Psoas muscle (tissue), 8 donors: Measurements from ENCODE around the gene KLHL29. TPM values are rescaled to one million over a fixed set of nuclear protein-coding genes. Genes with fewer than 3 reads are reported as not detected.
"Not testable (repeated sequence)": the region's sequence is repeated elsewhere in the genome, so short reads cannot be mapped to it uniquely, and the experiment has no call there.

ENCODE experiments used
- ATAC-seq, 4 donors: fragments of 200-7000 bp; cut with Tn5 transposase; one replicate each; pipeline ENCODE4 v1.9.1; 2020; ENCODE audit warnings: moderate library complexity in 3 of 4, mild to moderate bottlenecking in 2 of 4
- DNase-seq, 2 donors: peaks; one replicate each; pipeline ENCODE4 v3.0.0-alpha.2; 2020
- H3K27ac ChIP-seq: fragments of 200-600 bp; one replicate; pipeline ENCODE4 v1.8.0; 2022
- H3K27me3 ChIP-seq, 3 donors: fragments of 200-600 bp in 1 of 3; one replicate each; pipeline versions ENCODE4 v1.6.1 to v1.8.0; 2013 to 2022; ENCODE audit warnings: low read length in 2 of 3, mild to moderate bottlenecking in 2 of 3, moderate library complexity in 1 of 3; ENCODE audit not compliant: insufficient read depth in 3 of 3
- H3K36me3 ChIP-seq, 2 donors: fragments of 200-600 bp in 1 of 2; one replicate each; pipeline versions ENCODE4 v1.6.1 to v1.8.0; 2013 to 2022; ENCODE audit warnings: low read depth in 1 of 2, mild to moderate bottlenecking in 1 of 2, moderate library complexity in 1 of 2; ENCODE audit not compliant: insufficient read depth in 1 of 2
- H3K4me1 ChIP-seq: fragments of 200-600 bp; one replicate; pipeline ENCODE4 v1.8.0; 2022
- H3K4me3 ChIP-seq: fragments of 200-600 bp; one replicate; pipeline ENCODE4 v1.8.0; 2022; ENCODE audit warnings: mild to moderate bottlenecking
- H3K9me3 ChIP-seq: fragments of 200-600 bp; one replicate; pipeline ENCODE4 v1.8.0; 2022
- WGBS, 3 donors: extraction: QIAGEN DNeasy Blood & Tissue Kit; methylation state at CpG; one replicate each; pipeline versions ENCODE4 v1.1.6 to v1.1.7; 2013; 5-methylcytosine and 5-hydroxymethylcytosine counted together
- intact Hi-C, 2 donors: fragments of 100-400 bp; cut with DNase I; formaldehyde crosslinking; loops; one replicate each; pipeline versions ENCODE4 v1.11.0 to v1.14.2; 2022
- polyA plus RNA-seq, 3 donors: library from polyadenylated mRNA; stranded (reverse); fragments of 200-250 nt; gene quantifications; one replicate each; pipeline ENCODE4 v1.2.3, GENCODE V29; 2013
- total RNA-seq, 4 donors: library from RNA; stranded (reverse); fragmentation: NEBNext Ultra II Directional in 2 of 4; extraction: Animal tissue kit (Norgen Biotek cat#: 25700) in 2 of 4; gene quantifications; one replicate each; pipeline versions ENCODE4 v1.2.1 to v1.2.4, GENCODE V29; 2021 to 2023
- TF ChIP-seq, protein P1 (sequence below): fragments of 200-600 bp; IDR thresholded peaks from one replicate; pipeline ENCODE4 v1.8.0; 2022; ENCODE audit warnings: antibody characterized with exemption
- donor health status: healthy with polysubstance abuse.
- donor health status: DM: no; HTN: no; CAD: no; lungs with moderate emphysema.
- donor health status: Bipolar disorder and iron deficiency.
- donor health status: healthy.
- donor health status: DM: yes; HTN: yes; CAD: no.
- donor health status: DM: no; HTN: no; CAD: no.
- donor health status: DM: no; HTN: no; CAD: no.
- donor health status: DM: yes; HTN: yes; CAD: no.

The KLHL29 gene
- total and polyA plus RNA-seq, 7 donors = 4.4 to 14.1 (median 6.8) TPM

DNA sequence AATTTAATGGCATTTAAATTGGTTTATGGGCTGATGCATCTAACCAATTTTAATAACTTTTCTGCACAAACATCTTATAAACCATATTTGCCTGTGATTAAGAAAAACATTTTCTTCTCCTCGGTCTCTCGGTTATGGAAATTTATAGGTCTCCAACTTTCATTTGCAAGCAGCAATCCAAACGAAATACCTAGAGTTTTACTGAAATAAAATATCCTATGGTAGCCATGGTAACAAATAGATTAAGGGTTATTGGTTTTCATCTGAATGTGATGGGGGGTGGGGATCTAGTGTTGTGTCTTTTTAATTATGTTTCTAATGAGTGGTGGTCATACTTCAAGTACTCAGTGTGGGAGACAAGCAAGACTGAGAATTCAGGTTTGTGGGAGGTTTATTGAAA lies 2.9 kb downstream of the KLHL29 start:
- TF ChIP-seq, protein P1, sequence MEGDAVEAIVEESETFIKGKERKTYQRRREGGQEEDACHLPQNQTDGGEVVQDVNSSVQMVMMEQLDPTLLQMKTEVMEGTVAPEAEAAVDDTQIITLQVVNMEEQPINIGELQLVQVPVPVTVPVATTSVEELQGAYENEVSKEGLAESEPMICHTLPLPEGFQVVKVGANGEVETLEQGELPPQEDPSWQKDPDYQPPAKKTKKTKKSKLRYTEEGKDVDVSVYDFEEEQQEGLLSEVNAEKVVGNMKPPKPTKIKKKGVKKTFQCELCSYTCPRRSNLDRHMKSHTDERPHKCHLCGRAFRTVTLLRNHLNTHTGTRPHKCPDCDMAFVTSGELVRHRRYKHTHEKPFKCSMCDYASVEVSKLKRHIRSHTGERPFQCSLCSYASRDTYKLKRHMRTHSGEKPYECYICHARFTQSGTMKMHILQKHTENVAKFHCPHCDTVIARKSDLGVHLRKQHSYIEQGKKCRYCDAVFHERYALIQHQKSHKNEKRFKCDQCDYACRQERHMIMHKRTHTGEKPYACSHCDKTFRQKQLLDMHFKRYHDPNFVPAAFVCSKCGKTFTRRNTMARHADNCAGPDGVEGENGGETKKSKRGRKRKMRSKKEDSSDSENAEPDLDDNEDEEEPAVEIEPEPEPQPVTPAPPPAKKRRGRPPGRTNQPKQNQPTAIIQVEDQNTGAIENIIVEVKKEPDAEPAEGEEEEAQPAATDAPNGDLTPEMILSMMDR = no peak
- DNase-seq = no peak
- H3K36me3 ChIP-seq = no peaks in the 10 kb centered on the region
- no peak overlapping the region for H3K4me3 ChIP-seq
- no peaks in the 10 kb centered on the region for H3K9me3 ChIP-seq
- H3K27ac ChIP-seq = no peak overlapping the region
- H3K27me3 ChIP-seq = peaks cover 0 to 45% (median 3%) of the 10 kb centered on the region in 3 donors
- H3K4me1 ChIP-seq = peaks cover 22% of the 10 kb centered on the region
- WGBS, 3 donors = 76 to 84% (median 81%) methylated on average over 3 of the region's 3 CpGs
- ATAC-seq = no peak
- intact Hi-C loops = no loop called here

DNA sequence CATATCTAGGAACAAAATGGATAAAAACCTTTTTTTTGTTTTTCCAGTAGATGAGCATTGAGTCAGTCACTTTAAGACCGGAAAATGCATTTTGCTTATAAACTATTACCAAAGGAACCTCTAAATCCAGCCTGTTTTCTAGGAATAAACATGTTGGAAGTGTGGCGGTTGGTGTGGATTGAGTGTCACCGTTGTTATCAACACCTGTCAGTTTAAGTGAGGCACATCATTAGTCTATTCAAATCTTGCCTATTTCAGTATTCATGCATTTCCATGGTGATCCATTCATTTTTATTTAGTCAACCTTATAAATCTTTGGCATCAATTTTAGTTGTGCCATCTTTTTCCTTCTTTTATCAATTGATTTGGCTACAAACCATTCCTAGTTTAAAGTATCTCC lies 3.3 kb downstream of the KLHL29 start:
- no peak overlapping the region for H3K27ac ChIP-seq
- DNase-seq = no peak
- no peak for ATAC-seq
- TF ChIP-seq, protein P1 = no peak
- peaks cover 22% of the 10 kb centered on the region for H3K4me1 ChIP-seq
- intact Hi-C loops = no loop called here
- no peaks in the 10 kb centered on the region for H3K36me3 ChIP-seq
- WGBS, 3 donors = 88 to 100% (median 92%) methylated on average over 3 of the region's 3 CpGs
- H3K4me3 ChIP-seq = no peak overlapping the region
- peaks cover 0 to 45% (median 3%) of the 10 kb centered on the region in 3 donors for H3K27me3 ChIP-seq
- no peaks in the 10 kb centered on the region for H3K9me3 ChIP-seq

DNA sequence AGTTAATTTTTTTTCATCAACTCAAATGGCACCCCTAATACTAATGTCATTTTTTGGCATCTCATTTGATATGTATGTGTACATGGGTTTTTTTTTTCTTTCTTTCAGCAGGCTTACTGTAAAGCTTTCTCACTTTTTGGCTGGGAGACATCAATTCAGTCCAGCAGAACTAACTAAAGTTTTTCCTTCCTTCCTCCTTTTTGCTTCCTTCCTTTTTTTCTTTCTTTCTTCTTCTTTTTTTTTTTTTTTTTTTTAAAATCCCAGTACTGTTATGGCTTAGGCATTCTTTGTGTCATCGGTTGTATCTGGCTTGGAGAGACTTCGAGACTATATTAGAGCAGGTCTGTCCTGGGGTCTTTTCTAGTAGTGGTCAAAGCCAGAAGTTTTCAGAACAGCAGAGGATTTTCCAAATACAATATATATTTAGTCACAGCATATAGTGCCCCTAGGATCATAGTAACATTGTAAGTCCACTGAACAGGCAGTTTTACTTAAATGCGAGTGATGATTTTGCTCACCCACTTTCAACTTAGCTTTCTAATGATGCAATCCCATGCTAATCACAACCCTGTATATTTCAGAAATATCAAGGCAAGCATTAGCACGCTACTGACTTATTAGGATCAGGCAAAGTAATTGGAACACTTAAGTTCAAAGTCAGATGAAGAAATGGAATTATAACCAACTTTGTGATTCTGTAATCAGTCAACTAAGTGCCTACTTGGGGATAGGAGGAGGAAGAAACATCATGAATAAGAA lies 4.0 kb downstream of the KLHL29 start:
- H3K9me3 ChIP-seq = no peaks in the 10 kb centered on the region
- DNase-seq (no peak), ATAC-seq (no peak)
- no peak overlapping the region for H3K4me3 ChIP-seq
- H3K27me3 ChIP-seq = peaks cover 0 to 45% (median 3%) of the 10 kb centered on the region in 3 donors
- intact Hi-C loops = no loop called here
- 97 to 98% (median 98%) methylated on average over 4 of the region's 4 CpGs for WGBS, 3 donors
- H3K4me1 ChIP-seq = peaks cover 22% of the 10 kb centered on the region
- no peak overlapping the region for H3K27ac ChIP-seq
- TF ChIP-seq, protein P1 = no peak
- H3K36me3 ChIP-seq = no peaks in the 10 kb centered on the region

DNA sequence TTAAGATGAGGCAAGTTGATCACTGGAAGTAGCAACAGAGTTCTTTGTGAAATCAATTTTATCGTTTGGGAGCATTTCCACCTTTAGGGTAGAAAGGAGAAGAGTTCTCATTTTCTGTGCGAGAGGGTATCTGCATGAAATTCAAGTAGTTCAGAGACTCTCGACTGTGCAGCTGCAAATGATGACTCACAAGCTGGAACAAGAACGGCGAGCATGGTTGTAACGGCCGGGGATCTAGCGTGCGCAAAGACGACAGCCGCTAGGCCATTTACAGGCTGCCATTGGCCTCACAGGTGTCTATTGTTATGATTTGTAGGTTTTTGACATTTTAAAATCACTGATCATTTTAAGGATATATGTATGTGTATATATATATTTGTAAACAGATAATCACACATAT lies 5.2 kb downstream of the KLHL29 start:
- intact Hi-C loops = no loop called here
- no peaks in the 10 kb centered on the region for H3K36me3 ChIP-seq
- H3K9me3 ChIP-seq = no peaks in the 10 kb centered on the region
- H3K4me3 ChIP-seq = no peak overlapping the region
- TF ChIP-seq, protein P1 = no peak
- DNase-seq (no peak), ATAC-seq (peak; percentile 19 to 62 (median 44))
- H3K27me3 ChIP-seq = peaks cover 0 to 45% (median 0%) of the 10 kb centered on the region in 3 donors
- WGBS, 3 donors = 42 to 57% (median 57%) methylated on average over 11 of the region's 11 CpGs
- H3K4me1 ChIP-seq = peaks cover 22% of the 10 kb centered on the region
- no peak overlapping the region for H3K27ac ChIP-seq

DNA sequence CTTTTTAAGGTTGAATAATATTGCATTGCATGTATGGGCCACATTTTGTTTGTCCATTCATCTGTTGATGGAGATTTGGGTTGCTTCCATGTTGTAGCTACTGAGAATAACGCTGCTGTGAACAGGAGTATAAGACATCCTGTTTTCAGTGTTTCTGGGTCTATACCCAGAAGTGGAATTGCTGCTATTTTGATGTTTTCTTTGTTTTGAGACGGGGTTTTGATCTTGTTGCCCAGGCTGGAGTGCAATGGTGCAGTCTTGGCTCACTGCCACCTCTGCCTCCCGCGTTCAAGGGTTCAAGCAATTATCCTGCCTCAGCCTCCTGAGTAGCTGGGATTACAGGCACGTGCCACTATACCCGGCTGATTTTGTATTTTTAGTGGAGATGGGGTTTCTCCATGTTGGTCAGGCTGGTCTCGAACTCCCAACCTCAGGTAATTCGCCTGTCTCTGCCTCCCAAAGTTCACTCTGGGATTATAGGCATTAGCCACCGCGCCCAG lies 6.3 kb downstream of the KLHL29 start:
- H3K4me3 ChIP-seq, H3K36me3 ChIP-seq, intact Hi-C loops, H3K27ac ChIP-seq, DNase-seq, H3K9me3 ChIP-seq, ATAC-seq: not testable (repeated sequence)
- peaks cover 0 to 37% (median 0%) of the 10 kb centered on the region in 3 donors for H3K27me3 ChIP-seq
- H3K4me1 ChIP-seq = peaks cover 22% of the 10 kb centered on the region
- WGBS, 3 donors = 80 to 88% (median 85%) methylated on average over 10 of the region's 10 CpGs
